Naive thymus-derived CD4-positive, alpha-beta T cell (primary cell): Measurements from ENCODE around the gene BTN1A1. TPM values are rescaled to one million over a fixed set of nuclear protein-coding genes. Genes with fewer than 3 reads are reported as not detected.

Experiments
- ATAC-seq: fragments of 150-1000 bp; cut with Tn5 transposase; 2 replicates; pipeline ENCODE4 v1.10.0; 2021; ENCODE audit warnings: mild to moderate bottlenecking, moderate library complexity
- CTCF ChIA-PET: fragments of 350-600 bp; sonication (Branson Sonifier 250); formaldehyde crosslinking; loops from one replicate; lab custom pipeline; 2021; ENCODE audit warnings: antibody characterized with exemption; lab: Charles Lee
- POLR2A ChIA-PET: fragments of 350-600 bp; sonication (Branson Sonifier 250); formaldehyde crosslinking; loops from one replicate; lab custom pipeline; 2021; ENCODE audit warnings: antibody characterized with exemption, inconsistent platforms; lab: Charles Lee
- DNase-seq, 9 donors: peaks; one replicate each; pipeline versions ENCODE4 v3.0.0 to v3.0.0-alpha.2; 2020 to 2022; ENCODE audit warnings: mixed read lengths in 1 of 9
- H3K27ac ChIP-seq: one replicate; pipeline ENCODE4 v1.7.0; 2013; ENCODE audit warnings: mild to moderate bottlenecking, low read depth, low read length, moderate library complexity
- H3K27me3 ChIP-seq, 2 donors: one replicate each; pipeline ENCODE4 v1.7.0; 2013; ENCODE audit warnings: low read length in 2 of 2, mild to moderate bottlenecking in 2 of 2, moderate library complexity in 2 of 2; ENCODE audit not compliant: control insufficient read depth in 2 of 2, insufficient read depth in 2 of 2
- H3K36me3 ChIP-seq, 3 experiments: 1 replicate in 2 of 3; 2 replicates in 1 of 3; pipeline ENCODE4 v1.7.0; 2013; ENCODE audit warnings: low read length in 3 of 3, mild to moderate bottlenecking in 3 of 3, moderate library complexity in 1 of 3; ENCODE audit not compliant: insufficient read depth in 3 of 3, control insufficient read depth in 2 of 3
- H3K4me1 ChIP-seq, 2 donors: one replicate each; pipeline ENCODE4 v1.7.0; 2013; ENCODE audit warnings: low read length in 2 of 2, mild to moderate bottlenecking in 2 of 2, moderate library complexity in 1 of 2; ENCODE audit not compliant: control insufficient read depth in 2 of 2, insufficient read depth in 2 of 2
- H3K4me3 ChIP-seq: 2 replicates; pipeline ENCODE4 v1.7.0; 2013; ENCODE audit warnings: mild to moderate bottlenecking, low read length
- H3K9me3 ChIP-seq, 3 experiments: 1 replicate in 2 of 3; 2 replicates in 1 of 3; pipeline ENCODE4 v1.7.0; 2013; ENCODE audit warnings: low read length in 3 of 3; ENCODE audit not compliant: control insufficient read depth in 2 of 3
- H3K27ac Mint-ChIP-seq, 9 donors: one replicate each; pipeline ENCODE4 v1.8.0; 2020 to 2022; ENCODE audit warnings: mixed read lengths in 9 of 9, mild to moderate bottlenecking in 8 of 9, moderate library complexity in 5 of 9, inconsistent platforms in 2 of 9
- H3K27me3 Mint-ChIP-seq, 5 donors: one replicate each; pipeline ENCODE4 v1.8.0; 2021 to 2022; ENCODE audit warnings: mixed read lengths in 5 of 5, mild to moderate bottlenecking in 1 of 5
- H3K36me3 Mint-ChIP-seq, 5 donors: one replicate each; pipeline ENCODE4 v1.8.0; 2020 to 2022; ENCODE audit warnings: mixed read lengths in 5 of 5, mild to moderate bottlenecking in 3 of 5, inconsistent platforms in 1 of 5
- H3K4me1 Mint-ChIP-seq, 7 donors: one replicate each; pipeline ENCODE4 v1.8.0; 2020 to 2022; ENCODE audit warnings: mixed read lengths in 7 of 7, mild to moderate bottlenecking in 3 of 7, inconsistent platforms in 1 of 7
- H3K4me3 Mint-ChIP-seq, 10 donors: one replicate each; pipeline ENCODE4 v1.8.0; 2020 to 2022; ENCODE audit warnings: mild to moderate bottlenecking in 10 of 10, mixed read lengths in 10 of 10, moderate library complexity in 6 of 10, inconsistent platforms in 2 of 10
- H3K9me3 Mint-ChIP-seq, 11 donors: one replicate each; pipeline ENCODE4 v1.8.0; 2020 to 2022; ENCODE audit warnings: mixed read lengths in 11 of 11, mild to moderate bottlenecking in 4 of 11, inconsistent platforms in 1 of 11, moderate library complexity in 1 of 11
- intact Hi-C, 2 donors: fragments of 100-400 bp; cut with micrococcal nuclease; formaldehyde crosslinking; loops; one replicate each; pipeline ENCODE4 v1.15.1; 2023
- polyA plus RNA-seq, 2 donors: library from polyadenylated mRNA; unstranded; fragments of 300-500 nt; fragmentation: Illumina TruSeq; gene quantifications; one replicate each; pipeline ENCODE4 v1.2.3, GENCODE V29; 2021
- total RNA-seq, 6 experiments: library from RNA in 5 of 6; stranded (reverse) in 5 of 6; gene quantifications; 1 replicate in 5 of 6; 2 replicates in 1 of 6; pipeline ENCODE4 v1.2.3 and lab custom pipeline; 2021 to 2026

Gene BTN1A1
- total and polyA plus RNA-seq, 7 experiments from 2014 or later: not detected

DNA sequence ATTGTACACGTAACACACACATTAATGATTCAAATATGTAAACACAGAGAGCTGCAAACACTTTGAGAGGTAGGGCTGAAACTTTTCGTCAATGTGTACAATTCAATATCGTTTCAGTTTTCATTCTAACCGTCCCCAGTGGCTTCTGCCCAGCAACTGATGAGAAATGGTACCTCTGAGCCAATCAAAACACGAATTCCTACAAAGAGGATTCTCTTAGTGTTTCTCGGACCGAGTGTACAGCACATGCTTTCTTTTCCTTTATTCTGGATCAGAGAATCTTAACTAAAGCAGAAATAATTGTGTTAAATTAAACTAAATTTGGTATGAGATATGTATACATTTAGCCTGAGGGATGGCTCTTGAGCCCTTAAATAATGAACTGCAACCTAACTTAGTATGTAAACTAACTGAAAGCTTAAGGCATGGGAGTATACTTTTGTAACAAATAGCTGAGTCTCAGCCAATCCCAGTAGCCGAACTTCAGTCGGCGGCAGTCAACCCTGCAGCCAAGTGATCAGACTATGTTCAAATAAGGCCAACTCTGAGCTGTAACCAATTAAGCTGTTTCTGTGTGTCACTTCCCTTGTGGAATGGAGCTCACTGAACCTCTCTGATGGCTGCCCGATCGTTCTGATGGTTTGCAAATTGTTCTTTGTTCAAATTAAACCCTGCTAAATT is 26.2 kb upstream of the BTN1A1 start:
- H3K4me1 ChIP-seq: peaks cover 33% of the 10 kb centered on the region in 2 donors
- intact Hi-C loops: loop anchor here (1.0 to 10.0 kb wide), 22 partner anchors 17 to 453 kb away; partner anchors contain the start of genes BTN2A1 (in 2 of the 2), BTN2A2 (in 2 of the 2), BTN3A1 (in 2 of the 2) and BTN3A2 (in 2 of the 2)
- H3K36me3 ChIP-seq: peaks cover 0 to 3% (median 3%) of the 10 kb centered on the region in 3 experiments
- peak overlapping the region; percentile 91 for H3K27ac ChIP-seq
- peak; percentile 37 to 94 (median 90) for DNase-seq
- ChIA-PET CTCF (interaction anchor here (0.5 to 1.2 kb wide), 5 partner anchors 11 to 133 kb away, joined by 3 read pairs; no protein-coding TSS in a partner anchor), POLR2A (interaction anchor here (0.5 to 5.3 kb wide), 61 partner anchors 10 to 1541 kb away, joined by 3 to 51 read pairs (median 5); partner anchors contain the start of genes BTN3A3, HFE and HMGN4)
- Mint-ChIP-seq H3K36me3 (peaks cover 10 to 38% (median 16%) of the 10 kb centered on the region in 5 donors), H3K27ac (peak overlapping the region; percentile 98 to 100 (median 100)), H3K4me3 (peak overlapping the region; percentile 88 to 100 (median 97)), H3K27me3 (no peaks in the 10 kb centered on the region), H3K9me3 (peaks cover 0 to 22% (median 6%) of the 10 kb centered on the region in 11 donors), H3K4me1 (peaks cover 41 to 72% (median 64%) of the 10 kb centered on the region in 7 donors)
- no peaks in the 10 kb centered on the region for H3K9me3 ChIP-seq
- H3K4me3 ChIP-seq: peak overlapping the region; percentile 67
- peak; percentile 96 for ATAC-seq
- H3K27me3 ChIP-seq: no peaks in the 10 kb centered on the region

DNA sequence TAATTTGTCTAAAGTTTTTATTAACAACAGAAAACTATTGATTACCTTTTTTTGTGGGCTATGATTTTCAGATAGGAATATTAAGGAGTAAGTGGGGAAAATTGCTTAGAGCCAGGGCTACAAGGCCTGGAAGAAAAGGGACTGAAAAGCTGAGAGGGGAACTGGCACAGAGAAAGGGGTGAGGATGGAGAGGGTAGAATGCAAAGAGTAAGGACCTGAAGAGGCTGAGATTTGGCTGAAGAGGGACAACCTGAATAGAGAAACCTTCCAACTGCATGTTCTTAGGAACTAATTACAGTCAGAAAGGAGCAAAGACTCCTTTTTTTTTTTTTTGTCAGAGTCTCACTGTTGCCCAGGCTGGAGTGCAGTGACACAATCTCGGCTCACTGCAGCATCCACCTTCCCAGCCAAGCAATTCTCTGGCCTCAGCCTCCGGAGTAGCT is 25.6 kb upstream of the BTN1A1 start:
- H3K9me3 Mint-ChIP-seq: peaks cover 0 to 22% (median 6%) of the 10 kb centered on the region in 11 donors
- intact Hi-C loops: loop anchor here (1.0 to 10.0 kb wide), 19 partner anchors 17 to 454 kb away; partner anchors contain the start of genes BTN3A1 (in 2 of the 2), ABT1 (in 1 of the 2), BTN1A1 (in 1 of the 2) and BTN2A1 (in 1 of the 2)
- ChIA-PET POLR2A (interaction anchor here (0.6 to 5.3 kb wide), 52 partner anchors 10 to 1363 kb away, joined by 3 to 51 read pairs (median 5); partner anchors contain the start of genes BTN3A3, HFE and HMGN4), CTCF (interaction anchor here (0.5 to 1.2 kb wide), 5 partner anchors 11 to 133 kb away, joined by 3 read pairs; no protein-coding TSS in a partner anchor)
- no peaks in the 10 kb centered on the region for H3K9me3 ChIP-seq
- peak overlapping the region; percentile 67 for H3K4me3 ChIP-seq
- no peak for DNase-seq
- ATAC-seq: no peak
- H3K27me3 ChIP-seq: no peaks in the 10 kb centered on the region
- peaks cover 9 to 34% (median 13%) of the 10 kb centered on the region in 5 donors for H3K36me3 Mint-ChIP-seq
- peak overlapping the region; percentile 88 to 100 (median 97) for H3K4me3 Mint-ChIP-seq
- peaks cover 33% of the 10 kb centered on the region in 2 donors for H3K4me1 ChIP-seq
- peak overlapping the region; percentile 98 to 100 (median 100) for H3K27ac Mint-ChIP-seq
- peak overlapping the region; percentile 91 for H3K27ac ChIP-seq
- no peaks in the 10 kb centered on the region for H3K27me3 Mint-ChIP-seq
- no peaks in the 10 kb centered on the region for H3K36me3 ChIP-seq
- H3K4me1 Mint-ChIP-seq: peaks cover 42 to 77% (median 68%) of the 10 kb centered on the region in 7 donors

DNA sequence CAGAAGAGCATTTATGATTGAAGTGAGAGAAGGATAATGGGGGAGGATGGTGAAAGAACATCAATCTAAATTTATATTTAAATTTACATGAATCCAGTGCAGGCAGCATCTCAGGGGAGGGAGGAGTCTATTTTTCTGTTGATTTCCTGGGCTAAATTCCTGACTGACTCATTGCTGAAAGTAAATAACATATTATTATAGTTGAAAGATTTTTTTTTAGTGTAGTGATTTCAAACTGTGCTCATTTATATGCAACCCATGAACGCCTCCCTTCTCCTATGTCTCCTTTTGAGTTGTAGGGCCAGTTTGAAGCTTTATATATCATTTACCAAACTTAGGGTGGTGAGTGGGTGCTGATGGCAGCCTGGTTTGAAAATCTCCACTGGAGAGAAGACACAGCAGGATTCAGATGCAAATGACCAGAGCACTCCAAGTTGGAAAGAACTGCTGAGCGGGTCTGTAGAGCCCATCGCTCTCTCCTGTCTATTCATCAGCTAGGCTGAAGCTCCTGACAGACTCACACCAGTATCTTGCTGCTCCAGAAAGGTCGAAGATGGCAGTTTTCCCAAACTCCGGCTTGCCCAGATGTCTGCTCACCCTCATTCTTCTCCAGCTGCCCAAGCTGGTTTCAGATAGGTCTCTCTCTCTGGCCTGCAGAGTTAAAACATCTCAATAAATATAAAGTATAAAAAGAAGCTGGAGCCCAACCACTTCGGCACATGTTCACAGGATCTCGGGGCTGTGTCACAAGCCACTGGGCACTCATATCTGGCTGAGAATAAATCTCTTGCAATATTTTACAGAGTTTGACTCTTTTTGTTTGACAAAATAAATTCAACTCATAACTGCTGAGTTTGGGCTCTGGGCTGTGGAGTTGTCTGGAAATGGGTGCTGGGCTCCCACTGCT is 24.0 kb upstream of the BTN1A1 start:
- H3K4me3 Mint-ChIP-seq: peak overlapping the region in 9 of 10 donors; percentile 12 to 100 (median 36)
- Histone ChIP-seq H3K36me3 (no peaks in the 10 kb centered on the region), H3K4me3 (no peak overlapping the region), H3K9me3 (no peaks in the 10 kb centered on the region), H3K27ac (peak overlapping the region; percentile 91), H3K4me1 (peaks cover 33% of the 10 kb centered on the region in 2 donors), H3K27me3 (no peaks in the 10 kb centered on the region)
- ChIA-PET CTCF (interaction anchor here (0.8 kb wide), 1 partner anchor 9 kb away, joined by 4 read pairs; no protein-coding TSS in a partner anchor), POLR2A (interaction anchor here (0.6 to 5.3 kb wide), 9 partner anchors 14 to 208 kb away, joined by 3 to 32 read pairs (median 4); partner anchors contain the start of gene HMGN4)
- peaks cover 42 to 77% (median 68%) of the 10 kb centered on the region in 7 donors for H3K4me1 Mint-ChIP-seq
- intact Hi-C loops: loop anchor here (2.0 to 10.0 kb wide), 4 partner anchors 25 to 455 kb away; partner anchors contain the start of genes BTN1A1 (in 1 of the 2) and BTN3A1 (in 1 of the 2)
- H3K27me3 Mint-ChIP-seq: no peaks in the 10 kb centered on the region
- H3K9me3 Mint-ChIP-seq: peaks cover 0 to 22% (median 6%) of the 10 kb centered on the region in 11 donors
- peaks cover 2 to 27% (median 7%) of the 10 kb centered on the region in 5 donors for H3K36me3 Mint-ChIP-seq
- ATAC-seq (no peak), DNase-seq (no peak)
- H3K27ac Mint-ChIP-seq: peak overlapping the region; percentile 40 to 100 (median 99)

DNA sequence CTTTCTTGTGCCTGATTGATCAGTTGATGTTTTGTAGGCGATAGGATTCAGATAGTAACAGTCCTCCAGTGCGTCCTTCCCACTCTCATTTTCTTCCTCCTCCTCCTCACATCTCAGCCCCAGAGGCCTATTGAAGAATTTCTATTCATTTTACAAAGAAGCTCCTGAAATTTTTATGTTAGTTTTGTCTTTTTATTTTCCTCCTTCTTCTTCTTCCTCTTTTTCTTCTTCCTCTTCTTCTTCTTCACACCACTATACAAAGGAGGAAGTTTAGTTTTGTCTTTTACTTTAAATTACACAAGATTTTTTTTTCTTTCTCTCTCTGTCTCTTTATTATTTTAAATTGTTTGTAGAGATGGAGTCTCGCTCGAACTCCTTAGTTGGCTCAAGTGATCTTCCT is 23.2 kb upstream of the BTN1A1 start:
- intact Hi-C loops: loop anchor here in 1 of 2 donors (10.0 kb wide), 1 partner anchor 372 kb away; a partner anchor contains a TSS
- Histone ChIP-seq H3K4me3 (no peak overlapping the region), H3K27me3 (no peaks in the 10 kb centered on the region), H3K36me3 (no peaks in the 10 kb centered on the region), H3K4me1 (peaks cover 33% of the 10 kb centered on the region in 2 donors), H3K9me3 (no peaks in the 10 kb centered on the region), H3K27ac (peak overlapping the region; percentile 91)
- peak overlapping the region; percentile 16 to 100 (median 99) for H3K27ac Mint-ChIP-seq
- ChIA-PET CTCF (interaction anchor here (0.8 kb wide), 1 partner anchor 8 kb away, joined by 4 read pairs; no protein-coding TSS in a partner anchor), POLR2A (interaction anchor here (0.7 to 5.3 kb wide), 5 partner anchors 31 to 226 kb away, joined by 3 to 32 read pairs (median 4); partner anchors contain the start of gene HMGN4)
- peaks cover 0 to 13% (median 0%) of the 10 kb centered on the region in 11 donors for H3K9me3 Mint-ChIP-seq
- ATAC-seq (no peak), DNase-seq (no peak)
- peak overlapping the region in 9 of 10 donors; percentile 12 to 98 (median 40) for H3K4me3 Mint-ChIP-seq
- peaks cover 37 to 70% (median 64%) of the 10 kb centered on the region in 7 donors for H3K4me1 Mint-ChIP-seq
- H3K27me3 Mint-ChIP-seq: no peaks in the 10 kb centered on the region
- H3K36me3 Mint-ChIP-seq: peaks cover 0 to 20% (median under 1%) of the 10 kb centered on the region in 5 donors

DNA sequence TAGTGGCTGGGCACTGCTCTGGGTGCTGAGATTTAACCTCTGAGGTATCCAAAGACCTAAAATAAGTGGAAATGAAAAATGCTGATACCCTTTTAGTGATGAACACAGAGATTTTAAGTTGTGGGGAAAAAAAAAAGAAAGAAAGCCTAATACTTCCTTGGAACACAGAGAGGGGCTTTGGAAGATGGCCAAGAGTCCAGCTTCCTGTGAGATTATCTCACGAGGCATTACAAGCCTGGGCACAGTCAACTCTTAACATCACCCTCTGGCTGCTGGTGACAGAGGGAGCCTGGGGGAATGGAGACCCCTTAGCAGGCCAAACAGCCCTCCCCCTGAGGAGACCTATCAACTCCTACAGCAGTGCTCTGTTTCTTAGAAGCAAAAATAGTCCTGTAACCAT is 22.7 kb upstream of the BTN1A1 start:
- Histone ChIP-seq H3K36me3 (no peaks in the 10 kb centered on the region), H3K4me3 (no peak overlapping the region), H3K4me1 (peaks cover 28 to 31% of the 10 kb centered on the region in 2 donors), H3K27ac (no peak overlapping the region), H3K27me3 (no peaks in the 10 kb centered on the region), H3K9me3 (no peaks in the 10 kb centered on the region)
- H3K4me1 Mint-ChIP-seq: peaks cover 36 to 66% (median 61%) of the 10 kb centered on the region in 7 donors
- DNase-seq (no peak), ATAC-seq (no peak)
- peak overlapping the region in 2 of 10 donors; percentile 98 for H3K4me3 Mint-ChIP-seq
- CTCF ChIA-PET: no interaction called here
- POLR2A ChIA-PET: interaction anchor here (0.7 to 2.6 kb wide), 4 partner anchors 32 to 226 kb away, joined by 3 to 15 read pairs (median 4); partner anchors contain the start of gene HMGN4
- intact Hi-C loops: loop anchor here in 1 of 2 donors (10.0 kb wide), 1 partner anchor 373 kb away; a partner anchor contains a TSS
- H3K27ac Mint-ChIP-seq: peak overlapping the region in 8 of 9 donors; percentile 78 to 100 (median 100)
- H3K36me3 Mint-ChIP-seq: peaks cover 0 to 16% (median 0%) of the 10 kb centered on the region in 5 donors
- H3K9me3 Mint-ChIP-seq: peaks cover 0 to 10% (median 0%) of the 10 kb centered on the region in 11 donors
- H3K27me3 Mint-ChIP-seq: no peaks in the 10 kb centered on the region
